MM.1S (cell line): ENCODE results near the gene DONSON.

ENCODE experiments used
- CTCF ChIP-seq: fragments of 300-600 bp; sonication (generic); IDR thresholded peaks from 2 replicates; pipeline ENCODE4 v1.5.1; 2016; ENCODE audit warnings: antibody characterized with exemption, low read length, mixed read lengths
- EZH2phosphoT487 ChIP-seq: fragments of 300-600 bp; sonication (generic); IDR thresholded peaks from 2 replicates; pipeline ENCODE4 v1.6.1; 2018; ENCODE audit warnings: antibody characterized with exemption, low read length

- TF ChIP-seq EZH2phosphoT487, result no peak
- no peak for TF ChIP-seq CTCF
Observed at GRCh38 chr21:33539616-33540015, 48.9 kb downstream of the DONSON start.
